Fibroblast of mammary gland (primary cell): ENCODE measurements around the gene TMUB2.

Experiments used
- DNase-seq: peaks from one replicate; pipeline ENCODE4 v3.0.0-alpha.2; 2010; ENCODE audit warnings: low read depth
- H3K4me3 ChIP-seq: 2 replicates; pipeline ENCODE4 v1.5.1; 2011; ENCODE audit warnings: low read depth, mild to moderate bottlenecking, low read length, moderate library complexity; ENCODE audit not compliant: control insufficient read depth
- CTCF ChIP-seq: conservative IDR thresholded peaks from 2 replicates; pipeline ENCODE4 v1.5.1; 2011; ENCODE audit warnings: low read depth, low read length, inconsistent platforms; ENCODE audit not compliant: control insufficient read depth, insufficient read depth

Gene TMUB2

DNA sequence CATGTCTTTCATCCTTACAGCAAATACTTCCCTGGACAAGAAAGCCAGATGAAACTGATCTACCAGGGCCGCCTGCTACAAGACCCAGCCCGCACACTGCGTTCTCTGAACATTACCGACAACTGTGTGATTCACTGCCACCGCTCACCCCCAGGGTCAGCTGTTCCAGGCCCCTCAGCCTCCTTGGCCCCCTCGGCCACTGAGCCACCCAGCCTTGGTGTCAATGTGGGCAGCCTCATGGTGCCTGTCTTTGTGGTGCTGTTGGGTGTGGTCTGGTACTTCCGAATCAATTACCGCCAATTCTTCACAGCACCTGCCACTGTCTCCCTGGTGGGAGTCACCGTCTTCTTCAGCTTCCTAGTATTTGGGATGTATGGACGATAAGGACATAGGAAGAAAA is 3.7 kb downstream of the TMUB2 start:
- no peak for DNase-seq
- TF ChIP-seq CTCF: no peak
- no peak overlapping the region for H3K4me3 ChIP-seq

DNA sequence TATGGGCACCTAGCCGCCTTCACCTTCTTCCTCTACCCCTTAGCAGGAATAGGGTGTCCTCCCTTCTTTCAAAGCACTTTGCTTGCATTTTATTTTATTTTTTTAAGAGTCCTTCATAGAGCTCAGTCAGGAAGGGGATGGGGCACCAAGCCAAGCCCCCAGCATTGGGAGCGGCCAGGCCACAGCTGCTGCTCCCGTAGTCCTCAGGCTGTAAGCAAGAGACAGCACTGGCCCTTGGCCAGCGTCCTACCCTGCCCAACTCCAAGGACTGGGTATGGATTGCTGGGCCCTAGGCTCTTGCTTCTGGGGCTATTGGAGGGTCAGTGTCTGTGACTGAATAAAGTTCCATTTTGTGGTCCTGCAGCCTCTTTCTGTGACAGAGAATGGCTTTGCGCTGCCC is 4.6 kb downstream of the TMUB2 start:
- no peak for DNase-seq
- TF ChIP-seq CTCF: no peak
- H3K4me3 ChIP-seq: no peak overlapping the region

DNA sequence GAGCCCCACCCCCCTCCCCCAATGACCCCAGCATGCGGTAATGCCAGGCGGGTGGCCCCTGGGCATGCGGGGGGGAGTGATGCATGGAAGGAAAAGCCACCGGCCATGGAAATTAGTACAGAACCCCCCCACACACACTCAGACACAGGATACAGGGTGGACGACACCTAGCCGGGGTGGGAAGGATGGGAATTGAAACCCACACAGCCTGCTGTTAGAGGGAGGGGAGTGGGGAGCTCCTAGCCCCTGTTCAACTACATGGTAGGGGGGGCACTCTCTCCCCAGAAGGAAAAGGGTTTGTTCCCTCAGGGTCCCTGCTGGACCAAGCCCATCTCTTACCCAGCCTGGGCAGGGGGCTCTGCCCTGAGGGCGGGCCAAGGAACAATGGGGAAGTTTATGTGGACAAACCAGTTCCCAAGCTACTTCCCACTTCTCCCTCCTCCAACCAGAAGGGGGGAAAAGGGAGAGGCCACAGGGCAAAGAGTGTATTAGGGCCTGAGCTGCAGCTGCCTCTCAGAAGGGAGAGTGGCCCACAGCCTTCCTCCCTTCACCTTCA is 5.2 kb downstream of the TMUB2 start:
- TF ChIP-seq CTCF: no peak
- DNase-seq: no peak

DNA sequence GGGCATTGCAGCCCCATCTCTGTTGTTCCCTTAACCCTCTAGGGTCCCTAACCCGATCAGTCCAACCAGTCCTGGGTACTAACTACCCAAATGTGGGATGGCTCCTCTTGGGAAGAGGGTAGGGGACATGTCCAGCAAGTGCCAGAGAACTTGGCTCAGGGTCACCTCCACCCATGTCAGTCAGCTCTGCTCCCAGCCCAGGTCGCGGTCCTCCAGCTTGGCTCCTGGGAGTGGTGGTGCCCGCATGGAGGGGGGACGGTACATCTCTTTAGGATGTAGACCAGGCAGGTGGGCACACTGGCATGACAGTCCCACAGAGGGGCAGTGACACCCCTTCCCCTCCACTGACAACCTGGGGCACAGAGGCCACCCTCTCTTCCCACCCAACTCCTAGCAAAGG is 6.0 kb downstream of the TMUB2 start:
- TF ChIP-seq CTCF: no peak
- H3K4me3 ChIP-seq: no peak overlapping the region
- DNase-seq: no peak

More for the DNA sequence above, 5.2 kb downstream of the TMUB2 start:
- no peak overlapping the region for H3K4me3 ChIP-seq

- DNase-seq: no peak
- no peak overlapping the region for H3K4me3 ChIP-seq
- TF ChIP-seq CTCF: no peak
Measured at GRCh38 chr17:44193326-44194084, 6.7 kb downstream of the TMUB2 start.

GRCh38 chr17:44197107-44197506 is 10.3 kb downstream of the TMUB2 start:
- DNase-seq: no peak
- H3K4me3 ChIP-seq: no peak overlapping the region
- TF ChIP-seq CTCF: no peak
